ENCODE results near the gene TM6SF1.

DNA sequence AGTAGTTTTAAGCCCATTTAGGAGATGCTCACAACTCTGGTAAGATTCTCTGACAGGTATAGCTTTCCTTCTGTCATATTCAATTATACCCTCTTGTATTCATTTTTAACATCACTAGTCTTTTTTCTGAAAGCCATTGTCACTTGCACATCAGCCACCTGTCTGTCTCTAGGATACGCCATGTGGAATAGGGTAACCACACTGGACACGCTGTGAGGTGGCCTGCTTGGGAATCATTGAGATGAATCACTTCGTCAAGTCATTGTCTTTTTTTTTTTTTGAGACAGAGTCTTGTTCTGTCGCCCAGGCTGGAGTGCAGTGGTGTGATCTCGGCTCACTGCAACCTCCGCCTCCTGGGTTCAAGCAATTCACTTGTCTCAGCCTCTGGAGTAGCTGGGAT lies 7.4 kb downstream of the TM6SF1 start:
- TF ChIP-seq POLR2A (IDR thresholded peaks at IDR 0.05) = no peak
- TF ChIP-seq, protein P1, sequence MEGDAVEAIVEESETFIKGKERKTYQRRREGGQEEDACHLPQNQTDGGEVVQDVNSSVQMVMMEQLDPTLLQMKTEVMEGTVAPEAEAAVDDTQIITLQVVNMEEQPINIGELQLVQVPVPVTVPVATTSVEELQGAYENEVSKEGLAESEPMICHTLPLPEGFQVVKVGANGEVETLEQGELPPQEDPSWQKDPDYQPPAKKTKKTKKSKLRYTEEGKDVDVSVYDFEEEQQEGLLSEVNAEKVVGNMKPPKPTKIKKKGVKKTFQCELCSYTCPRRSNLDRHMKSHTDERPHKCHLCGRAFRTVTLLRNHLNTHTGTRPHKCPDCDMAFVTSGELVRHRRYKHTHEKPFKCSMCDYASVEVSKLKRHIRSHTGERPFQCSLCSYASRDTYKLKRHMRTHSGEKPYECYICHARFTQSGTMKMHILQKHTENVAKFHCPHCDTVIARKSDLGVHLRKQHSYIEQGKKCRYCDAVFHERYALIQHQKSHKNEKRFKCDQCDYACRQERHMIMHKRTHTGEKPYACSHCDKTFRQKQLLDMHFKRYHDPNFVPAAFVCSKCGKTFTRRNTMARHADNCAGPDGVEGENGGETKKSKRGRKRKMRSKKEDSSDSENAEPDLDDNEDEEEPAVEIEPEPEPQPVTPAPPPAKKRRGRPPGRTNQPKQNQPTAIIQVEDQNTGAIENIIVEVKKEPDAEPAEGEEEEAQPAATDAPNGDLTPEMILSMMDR (IDR thresholded peaks at IDR 0.05) = no peak
- TF ChIP-seq EP300 (IDR thresholded peaks at IDR 0.05) = no peak

All from ovary (tissue), 3 donors.